NB4 (cell line): Measurements from ENCODE around the gene PRPS1.

Experiments used
- POLR2A ChIP-seq: IDR thresholded peaks from 2 replicates; pipeline ENCODE4 v1.6.1; 2011; ENCODE audit warnings: mild to moderate bottlenecking; ENCODE audit not compliant: insufficient read length; ENCODE audit errors: extremely low read depth
- TF ChIP-seq, protein P1 (sequence below): IDR thresholded peaks from one replicate; pipeline ENCODE4 v1.5.1; 2012; ENCODE audit warnings: low read depth, low read length
- TF ChIP-seq, protein P2 (sequence below): IDR thresholded peaks from 2 replicates; pipeline ENCODE4 v1.6.1; 2011; ENCODE audit warnings: low read depth, low read length

DNA sequence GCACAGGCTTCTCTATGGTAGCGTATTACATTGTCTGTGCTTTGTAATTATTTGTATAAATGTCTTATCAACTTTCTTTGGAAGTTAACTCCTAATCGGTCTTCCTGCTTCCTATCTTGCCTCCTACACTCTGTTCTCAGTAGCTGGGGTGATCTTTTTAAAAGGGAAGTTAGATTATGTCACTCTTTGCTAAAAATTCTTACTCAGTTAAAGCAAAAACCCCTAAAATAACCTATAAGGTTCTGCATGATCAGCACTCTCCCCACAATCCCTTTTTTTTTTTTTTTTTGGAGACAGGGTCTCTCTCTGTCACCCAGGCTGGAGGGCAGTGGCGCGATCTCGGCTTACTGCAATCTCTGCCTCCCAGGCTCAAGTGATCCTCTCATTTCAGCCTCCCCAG is 2.6 kb upstream of the PRPS1 start:
- TF ChIP-seq, protein P1, sequence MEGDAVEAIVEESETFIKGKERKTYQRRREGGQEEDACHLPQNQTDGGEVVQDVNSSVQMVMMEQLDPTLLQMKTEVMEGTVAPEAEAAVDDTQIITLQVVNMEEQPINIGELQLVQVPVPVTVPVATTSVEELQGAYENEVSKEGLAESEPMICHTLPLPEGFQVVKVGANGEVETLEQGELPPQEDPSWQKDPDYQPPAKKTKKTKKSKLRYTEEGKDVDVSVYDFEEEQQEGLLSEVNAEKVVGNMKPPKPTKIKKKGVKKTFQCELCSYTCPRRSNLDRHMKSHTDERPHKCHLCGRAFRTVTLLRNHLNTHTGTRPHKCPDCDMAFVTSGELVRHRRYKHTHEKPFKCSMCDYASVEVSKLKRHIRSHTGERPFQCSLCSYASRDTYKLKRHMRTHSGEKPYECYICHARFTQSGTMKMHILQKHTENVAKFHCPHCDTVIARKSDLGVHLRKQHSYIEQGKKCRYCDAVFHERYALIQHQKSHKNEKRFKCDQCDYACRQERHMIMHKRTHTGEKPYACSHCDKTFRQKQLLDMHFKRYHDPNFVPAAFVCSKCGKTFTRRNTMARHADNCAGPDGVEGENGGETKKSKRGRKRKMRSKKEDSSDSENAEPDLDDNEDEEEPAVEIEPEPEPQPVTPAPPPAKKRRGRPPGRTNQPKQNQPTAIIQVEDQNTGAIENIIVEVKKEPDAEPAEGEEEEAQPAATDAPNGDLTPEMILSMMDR = no peak
- no peak for TF ChIP-seq POLR2A
- TF ChIP-seq, protein P2, sequence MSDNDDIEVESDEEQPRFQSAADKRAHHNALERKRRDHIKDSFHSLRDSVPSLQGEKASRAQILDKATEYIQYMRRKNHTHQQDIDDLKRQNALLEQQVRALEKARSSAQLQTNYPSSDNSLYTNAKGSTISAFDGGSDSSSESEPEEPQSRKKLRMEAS = no peak
